Nephron progenitor cell (in vitro differentiated cells): ENCODE results near the gene ZFTA.

Experiments used
- DNase-seq: peaks from one replicate; pipeline ENCODE4 v3.0.0; 2021
- H3K27ac Mint-ChIP-seq: 2 replicates; pipeline ENCODE4 v1.8.0; 2021; ENCODE audit warnings: mild to moderate bottlenecking, moderate library complexity, mixed read lengths
- H3K27me3 Mint-ChIP-seq: 2 replicates; pipeline ENCODE4 v1.8.0; 2021; ENCODE audit warnings: mild to moderate bottlenecking, low read depth, mixed read lengths; ENCODE audit not compliant: poor library complexity
- H3K36me3 Mint-ChIP-seq: 2 replicates; pipeline ENCODE4 v1.8.0; 2021; ENCODE audit warnings: low read depth, mixed read lengths
- H3K4me1 Mint-ChIP-seq: 2 replicates; pipeline ENCODE4 v1.8.0; 2021; ENCODE audit warnings: mixed read lengths
- H3K4me3 Mint-ChIP-seq: 2 replicates; pipeline ENCODE4 v1.8.0; 2021; ENCODE audit warnings: mild to moderate bottlenecking, moderate library complexity, mixed read lengths
- H3K9me3 Mint-ChIP-seq: 2 replicates; pipeline ENCODE4 v1.8.0; 2021; ENCODE audit warnings: mild to moderate bottlenecking, moderate library complexity, mixed read lengths
- TF ChIP-seq, protein P1 (sequence below): fragments of 200-600 bp; sonication (generic); IDR thresholded peaks from 2 replicates; pipeline ENCODE4 v1.5.0; 2021; ENCODE audit warnings: antibody characterized with exemption

The ZFTA gene

DNA sequence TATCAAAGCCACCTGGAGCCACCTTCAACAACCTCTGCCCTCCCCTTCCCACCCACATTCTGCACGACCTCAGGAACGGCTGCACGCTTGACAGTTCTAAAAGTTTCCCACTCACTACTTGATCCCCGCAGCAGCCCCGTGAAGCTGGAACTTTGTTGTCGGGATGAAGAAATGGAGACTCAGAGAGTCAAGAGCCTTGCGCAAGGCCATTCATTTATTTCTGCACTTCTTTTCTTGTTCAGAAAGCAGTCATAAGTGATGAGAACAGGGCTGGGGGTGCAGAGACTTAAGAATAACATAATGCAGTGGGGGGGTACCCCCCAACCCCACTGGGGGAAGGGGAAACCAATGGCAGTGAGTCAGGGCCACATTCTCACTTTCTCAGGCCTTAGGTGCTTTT lies 2.2 kb upstream of the ZFTA start:
- Mint-ChIP-seq H3K4me1 (peaks cover 48% of the 10 kb centered on the region), H3K36me3 (no peaks in the 10 kb centered on the region), H3K9me3 (peaks cover 3% of the 10 kb centered on the region), H3K4me3 (peak overlapping the region; percentile 66), H3K27ac (no peak overlapping the region), H3K27me3 (peaks cover 50% of the 10 kb centered on the region)
- TF ChIP-seq, protein P1, sequence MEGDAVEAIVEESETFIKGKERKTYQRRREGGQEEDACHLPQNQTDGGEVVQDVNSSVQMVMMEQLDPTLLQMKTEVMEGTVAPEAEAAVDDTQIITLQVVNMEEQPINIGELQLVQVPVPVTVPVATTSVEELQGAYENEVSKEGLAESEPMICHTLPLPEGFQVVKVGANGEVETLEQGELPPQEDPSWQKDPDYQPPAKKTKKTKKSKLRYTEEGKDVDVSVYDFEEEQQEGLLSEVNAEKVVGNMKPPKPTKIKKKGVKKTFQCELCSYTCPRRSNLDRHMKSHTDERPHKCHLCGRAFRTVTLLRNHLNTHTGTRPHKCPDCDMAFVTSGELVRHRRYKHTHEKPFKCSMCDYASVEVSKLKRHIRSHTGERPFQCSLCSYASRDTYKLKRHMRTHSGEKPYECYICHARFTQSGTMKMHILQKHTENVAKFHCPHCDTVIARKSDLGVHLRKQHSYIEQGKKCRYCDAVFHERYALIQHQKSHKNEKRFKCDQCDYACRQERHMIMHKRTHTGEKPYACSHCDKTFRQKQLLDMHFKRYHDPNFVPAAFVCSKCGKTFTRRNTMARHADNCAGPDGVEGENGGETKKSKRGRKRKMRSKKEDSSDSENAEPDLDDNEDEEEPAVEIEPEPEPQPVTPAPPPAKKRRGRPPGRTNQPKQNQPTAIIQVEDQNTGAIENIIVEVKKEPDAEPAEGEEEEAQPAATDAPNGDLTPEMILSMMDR: no peak
- no peak for DNase-seq

DNA sequence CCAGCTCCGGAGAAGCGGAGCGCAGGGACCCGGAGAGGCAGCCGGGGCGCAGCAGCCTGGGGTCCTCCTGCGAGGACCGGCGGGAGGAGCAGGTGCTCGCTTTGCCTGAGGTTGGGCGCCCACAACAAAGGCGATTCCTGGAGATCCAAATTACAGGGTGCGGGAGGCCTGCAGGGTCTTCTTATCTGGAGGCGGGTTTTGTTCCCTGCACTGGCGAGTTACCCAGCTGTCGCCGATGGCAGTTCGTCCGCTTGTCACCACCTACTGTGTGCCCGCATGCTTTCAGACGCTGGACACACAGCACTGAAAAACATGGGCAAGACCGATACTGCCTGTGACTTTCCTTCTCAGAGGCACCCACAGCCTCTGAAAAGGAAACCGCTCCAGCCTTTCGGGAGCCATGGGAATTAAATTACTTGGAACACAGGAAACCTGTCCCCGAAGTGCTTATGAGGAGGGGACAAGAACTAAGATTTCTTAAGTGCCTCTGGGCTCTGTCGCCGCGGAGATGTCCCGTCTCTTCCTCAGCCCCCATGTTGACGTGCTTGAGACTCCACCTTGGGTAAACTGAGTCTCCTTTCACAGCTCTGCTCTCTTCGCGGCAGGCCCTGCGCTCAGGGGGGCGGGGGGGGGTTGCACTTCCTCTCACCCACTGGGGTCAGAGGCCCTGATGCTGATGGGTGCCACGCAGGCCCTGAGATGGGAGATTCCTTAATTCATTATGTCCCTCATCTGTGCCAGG lies 1.3 kb upstream of the ZFTA start:
- peak; percentile 39 for DNase-seq

DNA sequence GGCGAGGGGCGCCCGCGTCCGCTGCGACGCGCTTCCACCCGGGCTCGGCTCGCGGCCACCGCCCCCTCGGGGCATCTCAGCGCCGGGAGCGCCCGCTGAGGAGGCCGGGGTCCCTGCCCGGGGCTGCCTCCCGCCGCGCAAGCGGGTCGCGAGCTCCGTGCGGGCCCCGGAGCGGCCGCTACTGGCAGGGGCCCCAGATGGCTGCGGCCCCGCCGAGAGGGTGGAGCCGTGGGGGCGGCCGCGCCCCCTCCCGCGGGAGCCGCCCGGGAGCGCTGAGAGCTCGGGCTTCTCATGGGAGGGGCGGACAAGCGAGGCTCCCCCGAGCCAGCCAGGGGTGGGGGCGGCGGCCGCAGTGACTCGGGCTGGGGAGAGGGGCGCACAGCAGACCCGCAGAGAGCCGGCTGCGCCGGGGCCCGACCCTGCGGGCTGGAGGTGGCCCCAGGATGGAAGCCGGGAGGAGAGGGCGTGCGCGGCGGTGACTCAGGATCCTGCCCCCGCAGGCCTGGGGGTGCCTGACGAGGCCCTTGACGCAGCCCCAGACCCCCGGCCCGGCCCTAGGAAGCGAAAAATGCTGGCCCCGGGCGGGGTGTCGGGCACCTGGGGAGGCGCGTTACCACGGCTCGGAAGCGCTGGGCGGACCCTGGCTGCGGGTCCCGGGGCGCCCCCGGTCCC lies 603 bp upstream of the ZFTA start:
- Mint-ChIP-seq H3K4me1 (peaks cover 56% of the 10 kb centered on the region), H3K4me3 (no peak overlapping the region), H3K9me3 (peaks cover 3% of the 10 kb centered on the region), H3K36me3 (no peaks in the 10 kb centered on the region), H3K27me3 (peaks cover 38% of the 10 kb centered on the region), H3K27ac (no peak overlapping the region)
- peak; percentile 60 for DNase-seq
- TF ChIP-seq, protein P1: no peak

More for the DNA sequence above, 1.3 kb upstream of the ZFTA start:
- TF ChIP-seq, protein P1: no peak
- Mint-ChIP-seq H3K27me3 (peaks cover 42% of the 10 kb centered on the region), H3K4me1 (peaks cover 56% of the 10 kb centered on the region), H3K4me3 (peak overlapping the region; percentile 84), H3K9me3 (peaks cover 3% of the 10 kb centered on the region), H3K27ac (no peak overlapping the region), H3K36me3 (no peaks in the 10 kb centered on the region)

DNA sequence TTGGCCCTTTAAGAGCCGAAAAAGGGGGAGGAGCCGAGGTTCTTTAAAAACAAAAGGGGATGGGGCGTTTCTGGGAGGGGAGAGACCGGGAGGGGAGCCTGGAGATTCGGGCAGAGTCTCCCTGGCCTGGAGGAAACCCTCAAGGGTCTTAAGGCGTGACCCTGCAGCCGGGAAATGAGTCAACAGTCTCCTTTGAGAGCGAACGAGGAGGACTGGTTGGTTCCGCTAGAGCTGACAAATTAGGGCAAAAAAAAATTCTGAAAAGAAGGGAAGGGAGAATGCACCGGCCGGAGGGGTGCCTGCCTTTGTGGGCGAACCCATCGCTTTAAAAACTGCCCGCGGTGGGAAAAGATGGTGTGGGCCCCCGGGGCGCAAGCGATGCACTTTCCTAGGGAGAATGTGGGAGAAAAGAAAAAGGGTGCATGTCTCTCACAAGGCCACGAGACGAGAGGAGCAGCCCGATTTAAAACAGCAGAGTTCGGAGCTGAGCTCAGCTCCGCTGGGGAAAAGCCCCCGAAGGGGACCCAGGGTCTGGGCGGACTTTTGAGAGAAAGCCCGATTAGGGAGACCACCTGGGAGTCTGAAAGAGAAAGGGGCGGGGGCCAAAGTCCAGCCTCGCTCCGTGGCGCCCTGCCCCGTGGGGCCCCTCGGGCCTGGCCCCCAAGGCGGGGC lies 874 bp downstream of the ZFTA start:
- TF ChIP-seq, protein P1: no peak
- Mint-ChIP-seq H3K4me3 (peak overlapping the region; percentile 95), H3K27me3 (peaks cover 27% of the 10 kb centered on the region), H3K4me1 (peaks cover 56% of the 10 kb centered on the region), H3K36me3 (no peaks in the 10 kb centered on the region), H3K27ac (peak overlapping the region; percentile 95), H3K9me3 (peaks cover 3% of the 10 kb centered on the region)
- DNase-seq: peak; percentile 68

DNA sequence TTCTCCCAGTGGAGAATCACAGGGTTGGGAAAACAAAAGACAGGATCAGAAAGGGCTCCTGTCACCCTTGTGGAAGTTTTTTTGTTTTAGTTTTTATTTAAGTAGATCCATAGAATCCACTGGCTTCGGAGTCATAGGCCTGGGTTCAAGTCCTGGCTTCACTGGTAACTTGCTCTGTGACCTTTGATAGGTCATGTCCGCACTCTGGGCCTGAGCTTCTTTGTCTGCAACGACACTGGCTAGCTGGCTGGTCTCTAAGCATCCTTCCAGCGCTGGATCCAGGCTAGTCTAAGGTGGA lies 1.4 kb downstream of the ZFTA start:
- peaks cover 55% of the 10 kb centered on the region for H3K4me1 Mint-ChIP-seq
- peaks cover 24% of the 10 kb centered on the region for H3K27me3 Mint-ChIP-seq
- TF ChIP-seq, protein P1: no peak
- H3K27ac Mint-ChIP-seq: peak overlapping the region; percentile 95
- H3K36me3 Mint-ChIP-seq: no peaks in the 10 kb centered on the region
- H3K4me3 Mint-ChIP-seq: peak overlapping the region; percentile 95
- H3K9me3 Mint-ChIP-seq: peaks cover 2% of the 10 kb centered on the region
- no peak for DNase-seq
